H9 (cell line): Measurements from ENCODE around the gene SERPIND1. TPM values are rescaled to one million over a fixed set of nuclear protein-coding genes. Genes with fewer than 3 reads are reported as not detected.

Experiments used
- DNase-seq: peaks from one replicate; pipeline ENCODE4 v3.0.0-alpha.2; 2017
- H2AFZ ChIP-seq: one replicate; pipeline ENCODE4 v1.6.1; 2013; ENCODE audit warnings: mild to moderate bottlenecking, low read length, control low read depth, moderate library complexity
- H2AK5ac ChIP-seq: 2 replicates; pipeline ENCODE4 v1.6.1; 2013; ENCODE audit warnings: low read length, control low read depth, mixed read lengths; ENCODE audit not compliant: insufficient read length
- H2BK120ac ChIP-seq: one replicate; pipeline ENCODE4 v1.6.1; 2013; ENCODE audit warnings: low read depth, mild to moderate bottlenecking, low read length, control low read depth, inconsistent platforms; ENCODE audit not compliant: poor library complexity, severe bottlenecking
- H2BK12ac ChIP-seq: 2 replicates; pipeline ENCODE4 v1.6.1; 2013; ENCODE audit warnings: low read length, control low read depth, mixed read lengths, low read depth; ENCODE audit not compliant: insufficient read length
- H2BK15ac ChIP-seq: 2 replicates; pipeline ENCODE4 v1.6.1; 2013; ENCODE audit warnings: low read depth, low read length, control low read depth
- H2BK20ac ChIP-seq: one replicate; pipeline ENCODE4 v1.6.1; 2013; ENCODE audit warnings: low read depth, mild to moderate bottlenecking, low read length, control low read depth, inconsistent platforms; ENCODE audit not compliant: poor library complexity, severe bottlenecking
- H2BK5ac ChIP-seq: 2 replicates; pipeline ENCODE4 v1.6.1; 2013; ENCODE audit warnings: low read length, control low read depth, mixed read lengths; ENCODE audit not compliant: insufficient read length
- H3K14ac ChIP-seq: 2 replicates; pipeline ENCODE4 v1.6.1; 2013; ENCODE audit warnings: low read length, control low read depth; ENCODE audit not compliant: insufficient read depth
- H3K18ac ChIP-seq: 2 replicates; pipeline ENCODE4 v1.6.1; 2013; ENCODE audit warnings: low read depth, mild to moderate bottlenecking, mixed read lengths, low read length, control low read depth; ENCODE audit not compliant: insufficient read length
- H3K23ac ChIP-seq: 2 replicates; pipeline ENCODE4 v1.6.1; 2013; ENCODE audit warnings: low read length, control low read depth, mixed read lengths, low read depth; ENCODE audit not compliant: insufficient read length
- H3K23me2 ChIP-seq: 2 replicates; pipeline ENCODE4 v1.6.1; 2013; ENCODE audit warnings: low read depth, mild to moderate bottlenecking, mixed read lengths, low read length, control low read depth; ENCODE audit not compliant: insufficient read length, poor library complexity, severe bottlenecking
- H3K27ac ChIP-seq: 2 replicates; pipeline ENCODE4 v1.5.1; 2013; ENCODE audit warnings: low read length, control low read depth, mixed read lengths, low read depth; ENCODE audit not compliant: insufficient read length
- H3K27me3 ChIP-seq: 2 replicates; pipeline ENCODE4 v1.6.1; 2013; ENCODE audit warnings: low read length, control low read depth, inconsistent platforms; ENCODE audit not compliant: insufficient read depth
- H3K4ac ChIP-seq: 2 replicates; pipeline ENCODE4 v1.6.1; 2013; ENCODE audit warnings: low read depth, mild to moderate bottlenecking, control low read depth, inconsistent platforms, low read length, moderate library complexity
- H3K4me1 ChIP-seq: 2 replicates; pipeline ENCODE4 v1.6.1; 2013; ENCODE audit warnings: low read length, control low read depth, inconsistent platforms; ENCODE audit not compliant: insufficient read depth
- H3K4me2 ChIP-seq: 2 replicates; pipeline ENCODE4 v1.6.1; 2013; ENCODE audit warnings: low read length, control low read depth, mixed read lengths; ENCODE audit not compliant: insufficient read length, insufficient read depth
- H3K56ac ChIP-seq: 2 replicates; pipeline ENCODE4 v1.6.1; 2013; ENCODE audit warnings: low read depth, mild to moderate bottlenecking, mixed read lengths, low read length, control low read depth; ENCODE audit not compliant: insufficient read length
- H3K79me1 ChIP-seq: 2 replicates; pipeline ENCODE4 v1.6.1; 2013; ENCODE audit warnings: low read depth, mild to moderate bottlenecking, moderate library complexity, low read length, control low read depth, inconsistent platforms; ENCODE audit not compliant: insufficient read depth, poor library complexity, severe bottlenecking
- H3K79me2 ChIP-seq: 2 replicates; pipeline ENCODE4 v1.6.1; 2013; ENCODE audit warnings: low read length, control low read depth, inconsistent platforms; ENCODE audit not compliant: insufficient read depth
- H3K9ac ChIP-seq: 2 replicates; pipeline ENCODE4 v1.6.1; 2013; ENCODE audit warnings: low read length, control low read depth, mixed read lengths; ENCODE audit not compliant: insufficient read length; ENCODE audit errors: extremely low read depth
- H3K9me3 ChIP-seq: one replicate; pipeline ENCODE4 v1.6.1; 2013; ENCODE audit warnings: low read depth, low read length, inconsistent platforms; ENCODE audit not compliant: control insufficient read depth
- H3T11ph ChIP-seq: one replicate; pipeline ENCODE4 v1.6.1; 2013; ENCODE audit warnings: mild to moderate bottlenecking, low read length, control low read depth, inconsistent platforms
- H4K20me1 ChIP-seq: one replicate; pipeline ENCODE4 v1.6.1; 2013; ENCODE audit not compliant: control insufficient read depth, insufficient read length, insufficient read depth
- H4K5ac ChIP-seq: 2 replicates; pipeline ENCODE4 v1.6.1; 2013; ENCODE audit warnings: low read depth, mild to moderate bottlenecking, mixed read lengths, low read length, control low read depth; ENCODE audit not compliant: insufficient read length
- H4K8ac ChIP-seq: replicated peaks from 2 replicates; pipeline ENCODE4 v1.6.1; 2013; ENCODE audit warnings: low read length, control low read depth, mixed read lengths, low read depth; ENCODE audit not compliant: insufficient read length
- H4K91ac ChIP-seq: 2 replicates; pipeline ENCODE4 v1.6.1; 2013; ENCODE audit warnings: low read depth, mild to moderate bottlenecking, moderate library complexity, mixed read lengths, low read length, control low read depth; ENCODE audit not compliant: insufficient read length
- H3K27ac Mint-ChIP-seq, 3 experiments: 2 replicates in 2 of 3; 3 replicates in 1 of 3; pipeline ENCODE4 v1.8.0; 2020 to 2021; ENCODE audit warnings: mixed read lengths in 3 of 3, mild to moderate bottlenecking in 1 of 3, moderate library complexity in 1 of 3
- H3K27me3 Mint-ChIP-seq: 2 replicates; pipeline ENCODE4 v1.8.0; 2021; ENCODE audit warnings: low read depth, mild to moderate bottlenecking, moderate library complexity, mixed read lengths
- H3K36me3 Mint-ChIP-seq, 3 experiments: 2 replicates in 2 of 3; 3 replicates in 1 of 3; pipeline ENCODE4 v1.8.0; 2020 to 2021; ENCODE audit warnings: low read depth in 3 of 3, mixed read lengths in 3 of 3; ENCODE audit not compliant: insufficient read depth in 1 of 3
- H3K4me1 Mint-ChIP-seq, 2 experiments: 2 replicates each; pipeline ENCODE4 v1.8.0; 2020; ENCODE audit warnings: mixed read lengths in 2 of 2
- H3K4me3 Mint-ChIP-seq, 2 experiments: 2 replicates in 1 of 2; 3 replicates in 1 of 2; pipeline ENCODE4 v1.8.0; 2020 to 2021; ENCODE audit warnings: mild to moderate bottlenecking in 2 of 2, mixed read lengths in 2 of 2, moderate library complexity in 1 of 2
- H3K9me3 Mint-ChIP-seq, 2 experiments: 2 replicates in 1 of 2; 3 replicates in 1 of 2; pipeline ENCODE4 v1.8.0; 2020; ENCODE audit warnings: mild to moderate bottlenecking in 2 of 2, mixed read lengths in 2 of 2, moderate library complexity in 1 of 2
- CTCF ChIP-seq: fragments of 200-600 bp; sonication (generic); conservative IDR thresholded peaks from 3 replicates; pipeline ENCODE4 v1.8.0; 2021; ENCODE audit warnings: antibody characterized with exemption, mild to moderate bottlenecking
- WGBS: extraction: QIAGEN DNeasy Blood & Tissue Kit; methylation state at CpG from one replicate; pipeline ENCODE4 v1.1.7; 2013; ENCODE audit warnings: missing lambda C conversion rate, low lambda C conversion rate, mixed read lengths; ENCODE audit not compliant: insufficient read length; ENCODE audit errors: extremely low coverage; 5-methylcytosine and 5-hydroxymethylcytosine counted together
- total RNA-seq: library from RNA; stranded (reverse); gene quantifications from 2 replicates; pipeline ENCODE4 v1.2.1, GENCODE V29; 2021

SERPIND1 gene
- total RNA-seq, 1 experiment from 2014 or later: not detected

DNA sequence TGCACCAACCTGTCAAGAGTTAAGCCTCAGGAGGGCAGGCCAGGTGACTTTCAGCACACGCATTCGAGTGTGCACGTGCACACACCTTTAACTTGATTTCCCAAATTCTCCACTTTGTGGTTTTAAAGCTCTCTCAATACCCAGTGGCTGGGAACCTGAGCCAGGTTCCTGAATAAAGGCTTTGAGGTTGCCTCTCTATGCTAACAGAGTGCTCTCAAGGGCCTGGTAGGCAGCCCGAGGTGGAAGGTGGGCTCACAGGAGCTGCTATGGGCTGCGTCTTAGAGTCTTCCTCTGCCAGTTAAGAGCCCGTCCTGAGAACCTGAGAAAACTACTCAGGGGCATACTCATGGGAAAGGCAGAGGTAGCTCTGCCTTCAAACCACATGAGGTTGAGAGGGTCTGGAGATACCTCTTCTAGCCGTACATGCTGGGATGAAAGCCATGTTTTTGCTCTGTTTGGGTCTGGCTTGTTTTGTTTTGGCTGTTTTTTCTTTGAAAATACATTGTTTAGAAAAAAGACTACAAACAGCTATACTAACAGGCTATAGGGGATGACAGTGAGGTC is 11.6 kb upstream of the SERPIND1 start:
- no peaks in the 10 kb centered on the region for H3K79me2 ChIP-seq
- H4K91ac ChIP-seq: no peak overlapping the region
- no peaks in the 10 kb centered on the region for H3K79me1 ChIP-seq
- H3K36me3 Mint-ChIP-seq: peaks cover 8 to 43% (median 14%) of the 10 kb centered on the region in 3 experiments; a peak in 6 of 7 replicates
- no peaks in the 10 kb centered on the region for H3K27me3 Mint-ChIP-seq
- H3K4me1 ChIP-seq: no peaks in the 10 kb centered on the region
- H3K4ac ChIP-seq: no peak overlapping the region
- no peak overlapping the region for H2BK5ac ChIP-seq
- H4K8ac ChIP-seq: no peak overlapping the region
- H3K14ac ChIP-seq: no peak overlapping the region
- H2AFZ ChIP-seq: no peak overlapping the region
- no peak overlapping the region for H3K18ac ChIP-seq
- no peak overlapping the region for H3K9ac ChIP-seq
- no peak overlapping the region for H3K27ac ChIP-seq
- H3K4me2 ChIP-seq: no peak overlapping the region
- H2BK120ac ChIP-seq: no peak overlapping the region
- H2BK20ac ChIP-seq: no peak overlapping the region
- no peaks in the 10 kb centered on the region for H3K27me3 ChIP-seq
- H3K23me2 ChIP-seq: no peaks in the 10 kb centered on the region
- no peaks in the 10 kb centered on the region for H3K9me3 Mint-ChIP-seq
- no peak for DNase-seq
- no peak overlapping the region for H3K4me3 Mint-ChIP-seq
- no peaks in the 10 kb centered on the region for H3K9me3 ChIP-seq
- no peak overlapping the region for H3K56ac ChIP-seq
- no peak overlapping the region for H3K23ac ChIP-seq
- TF ChIP-seq CTCF: no peak
- H3T11ph ChIP-seq: no peak overlapping the region
- no peak overlapping the region for H2AK5ac ChIP-seq
- H2BK12ac ChIP-seq: no peak overlapping the region
- no peak overlapping the region; a peak in 1 of 7 replicates for H3K27ac Mint-ChIP-seq
- H4K5ac ChIP-seq: no peak overlapping the region
- H4K20me1 ChIP-seq: no peaks in the 10 kb centered on the region
- no CpG with 5 or more reads among the region's 7 CpGs for WGBS
- H3K4me1 Mint-ChIP-seq: no peaks in the 10 kb centered on the region
- no peak overlapping the region for H2BK15ac ChIP-seq
